ENCODE results near the gene FMNL1. TPM values are rescaled to one million over a fixed set of nuclear protein-coding genes. Genes with fewer than 3 reads are reported as not detected.

Gene FMNL1
- total RNA-seq, 1 donor from 2014 or later: 2.8 TPM

- peaks cover 3% of the 10 kb centered on the region for H3K27me3 Mint-ChIP-seq (ENCODE audit: unreplicated experiment)
- TF ChIP-seq, protein P1, sequence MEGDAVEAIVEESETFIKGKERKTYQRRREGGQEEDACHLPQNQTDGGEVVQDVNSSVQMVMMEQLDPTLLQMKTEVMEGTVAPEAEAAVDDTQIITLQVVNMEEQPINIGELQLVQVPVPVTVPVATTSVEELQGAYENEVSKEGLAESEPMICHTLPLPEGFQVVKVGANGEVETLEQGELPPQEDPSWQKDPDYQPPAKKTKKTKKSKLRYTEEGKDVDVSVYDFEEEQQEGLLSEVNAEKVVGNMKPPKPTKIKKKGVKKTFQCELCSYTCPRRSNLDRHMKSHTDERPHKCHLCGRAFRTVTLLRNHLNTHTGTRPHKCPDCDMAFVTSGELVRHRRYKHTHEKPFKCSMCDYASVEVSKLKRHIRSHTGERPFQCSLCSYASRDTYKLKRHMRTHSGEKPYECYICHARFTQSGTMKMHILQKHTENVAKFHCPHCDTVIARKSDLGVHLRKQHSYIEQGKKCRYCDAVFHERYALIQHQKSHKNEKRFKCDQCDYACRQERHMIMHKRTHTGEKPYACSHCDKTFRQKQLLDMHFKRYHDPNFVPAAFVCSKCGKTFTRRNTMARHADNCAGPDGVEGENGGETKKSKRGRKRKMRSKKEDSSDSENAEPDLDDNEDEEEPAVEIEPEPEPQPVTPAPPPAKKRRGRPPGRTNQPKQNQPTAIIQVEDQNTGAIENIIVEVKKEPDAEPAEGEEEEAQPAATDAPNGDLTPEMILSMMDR (IDR thresholded peaks at IDR 0.05): peak; percentile 91
- H3K27ac Mint-ChIP-seq (ENCODE audit: unreplicated experiment): no peak overlapping the region
- peak; percentile 95 for DNase-seq (ENCODE audit: extremely low spot score, unreplicated experiment)
- no peaks in the 10 kb centered on the region for H3K36me3 Mint-ChIP-seq (ENCODE audit: unreplicated experiment)
- no peaks in the 10 kb centered on the region for H3K9me3 Mint-ChIP-seq (ENCODE audit: unreplicated experiment)
- no peak overlapping the region for H3K4me3 Mint-ChIP-seq (ENCODE audit: unreplicated experiment)
- peaks cover 8% of the 10 kb centered on the region for H3K4me1 Mint-ChIP-seq (ENCODE audit: unreplicated experiment)
Observed at GRCh38 chr17:45218895-45219661, 2.6 kb upstream of the FMNL1 start.

DNA sequence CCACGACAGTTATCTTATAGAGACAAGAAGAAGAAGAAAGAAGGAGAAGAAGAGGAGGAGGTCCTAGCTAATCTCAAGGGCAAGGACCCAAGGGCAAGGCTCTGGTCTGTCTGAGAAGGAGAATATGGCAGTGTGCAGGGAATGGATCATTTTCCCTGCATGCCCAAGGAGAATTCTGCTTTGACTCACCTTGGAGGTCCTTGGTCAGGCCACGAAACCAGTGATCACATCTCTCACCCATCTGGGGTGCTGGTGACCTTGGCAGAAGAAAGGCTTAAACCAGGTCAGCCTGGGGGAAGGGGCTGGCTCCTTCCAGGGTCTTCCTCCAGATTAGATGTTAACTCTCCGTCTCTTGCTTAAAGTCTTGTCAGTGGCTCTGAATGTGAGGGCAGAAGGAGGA lies 1.6 kb upstream of the FMNL1 start:
- DNase-seq (ENCODE audit: extremely low spot score, unreplicated experiment): no peak
- H3K9me3 Mint-ChIP-seq (ENCODE audit: unreplicated experiment): no peaks in the 10 kb centered on the region

DNA sequence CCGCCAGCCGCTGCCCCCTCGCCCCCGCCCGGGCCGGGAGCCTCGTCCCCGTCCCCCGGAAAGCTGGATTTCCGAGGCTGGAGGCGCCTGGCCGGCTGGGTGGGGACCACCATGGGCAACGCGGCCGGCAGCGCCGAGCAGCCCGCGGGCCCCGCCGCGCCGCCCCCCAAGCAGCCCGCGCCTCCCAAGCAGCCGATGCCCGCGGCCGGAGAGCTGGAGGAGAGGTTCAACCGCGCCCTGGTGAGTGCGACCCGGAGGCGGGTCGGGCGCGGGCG lies 266 bp downstream of the FMNL1 start:
- no peak overlapping the region for H3K4me3 Mint-ChIP-seq (ENCODE audit: unreplicated experiment)
- H3K27me3 Mint-ChIP-seq (ENCODE audit: unreplicated experiment): peaks cover 3% of the 10 kb centered on the region
- H3K4me1 Mint-ChIP-seq (ENCODE audit: unreplicated experiment): peaks cover 21% of the 10 kb centered on the region
- no peak for DNase-seq (ENCODE audit: extremely low spot score, unreplicated experiment)
- H3K27ac Mint-ChIP-seq (ENCODE audit: unreplicated experiment): no peak overlapping the region
- no peaks in the 10 kb centered on the region for H3K36me3 Mint-ChIP-seq (ENCODE audit: unreplicated experiment)
- TF ChIP-seq, protein P1 (IDR thresholded peaks at IDR 0.05): no peak
- H3K9me3 Mint-ChIP-seq (ENCODE audit: unreplicated experiment): no peaks in the 10 kb centered on the region

More for the DNA sequence above, 1.6 kb upstream of the FMNL1 start:
- Mint-ChIP-seq H3K27me3 (ENCODE audit: unreplicated experiment) (peaks cover 3% of the 10 kb centered on the region), H3K4me3 (ENCODE audit: unreplicated experiment) (no peak overlapping the region), H3K36me3 (ENCODE audit: unreplicated experiment) (no peaks in the 10 kb centered on the region), H3K27ac (ENCODE audit: unreplicated experiment) (no peak overlapping the region), H3K4me1 (ENCODE audit: unreplicated experiment) (peaks cover 11% of the 10 kb centered on the region)
- TF ChIP-seq, protein P1 (IDR thresholded peaks at IDR 0.05): no peak

DNA sequence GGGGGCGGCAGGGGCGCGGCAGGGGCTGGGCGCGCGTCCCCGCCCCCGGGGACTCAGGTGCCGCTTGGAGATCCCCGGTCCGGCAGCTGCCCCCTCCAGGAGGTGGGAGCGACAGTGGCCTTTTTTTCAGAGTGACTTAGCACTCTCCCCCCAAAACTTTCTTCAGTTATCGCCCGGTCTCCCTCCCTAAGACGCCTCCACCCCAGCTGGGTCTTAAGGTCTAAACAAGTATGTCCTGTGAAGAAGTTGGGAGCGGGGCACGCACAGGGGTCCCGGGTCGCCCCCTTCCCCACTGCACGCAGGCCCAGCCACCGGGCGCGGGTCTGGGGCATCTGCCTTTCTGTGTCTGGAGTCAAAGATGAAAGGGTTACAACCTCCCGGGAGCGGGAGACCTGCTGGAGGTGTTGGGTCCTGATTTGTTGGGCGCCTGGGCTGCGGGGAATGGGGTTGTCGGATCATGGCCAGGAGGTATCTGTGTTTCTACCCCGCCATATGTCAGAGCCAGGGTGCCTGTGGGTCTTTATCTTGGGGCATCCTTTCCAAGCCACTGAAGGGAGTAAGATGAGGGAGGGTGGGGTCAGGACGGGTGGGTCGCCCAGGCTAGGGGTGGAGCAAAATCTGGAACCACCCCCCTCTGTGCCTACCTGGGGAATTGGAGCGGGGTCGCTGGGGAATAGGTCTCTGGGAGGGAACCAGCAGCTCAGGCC lies 757 bp downstream of the FMNL1 start:
- TF ChIP-seq, protein P1 (IDR thresholded peaks at IDR 0.05): no peak
- no peak overlapping the region for H3K27ac Mint-ChIP-seq (ENCODE audit: unreplicated experiment)
- H3K27me3 Mint-ChIP-seq (ENCODE audit: unreplicated experiment): peaks cover 3% of the 10 kb centered on the region
- no peaks in the 10 kb centered on the region for H3K9me3 Mint-ChIP-seq (ENCODE audit: unreplicated experiment)
- no peaks in the 10 kb centered on the region for H3K36me3 Mint-ChIP-seq (ENCODE audit: unreplicated experiment)
- H3K4me3 Mint-ChIP-seq (ENCODE audit: unreplicated experiment): peak overlapping the region; percentile 61
- peaks cover 24% of the 10 kb centered on the region for H3K4me1 Mint-ChIP-seq (ENCODE audit: unreplicated experiment)
- no peak for DNase-seq (ENCODE audit: extremely low spot score, unreplicated experiment)

- TF ChIP-seq, protein P1 (IDR thresholded peaks at IDR 0.05): no peak
- Mint-ChIP-seq H3K9me3 (ENCODE audit: unreplicated experiment) (no peaks in the 10 kb centered on the region), H3K27ac (ENCODE audit: unreplicated experiment) (no peak overlapping the region), H3K4me1 (ENCODE audit: unreplicated experiment) (peaks cover 27% of the 10 kb centered on the region), H3K27me3 (ENCODE audit: unreplicated experiment) (peaks cover 3% of the 10 kb centered on the region), H3K36me3 (ENCODE audit: unreplicated experiment) (no peaks in the 10 kb centered on the region), H3K4me3 (ENCODE audit: unreplicated experiment) (peak overlapping the region; percentile 51)
- no peak for DNase-seq (ENCODE audit: extremely low spot score, unreplicated experiment)
Observed at GRCh38 chr17:45222996-45223538, 1.4 kb downstream of the FMNL1 start.
